ENCODE measurements around the gene MTHFD2. TPM values are rescaled to one million over a fixed set of nuclear protein-coding genes. Genes with fewer than 3 reads are reported as not detected.
A peak's percentile ranks its signal among the peaks of the same experiment; 100 is the strongest.

The MTHFD2 gene
- total RNA-seq, 1 donor from 2014 or later = 31.7 TPM

DNA sequence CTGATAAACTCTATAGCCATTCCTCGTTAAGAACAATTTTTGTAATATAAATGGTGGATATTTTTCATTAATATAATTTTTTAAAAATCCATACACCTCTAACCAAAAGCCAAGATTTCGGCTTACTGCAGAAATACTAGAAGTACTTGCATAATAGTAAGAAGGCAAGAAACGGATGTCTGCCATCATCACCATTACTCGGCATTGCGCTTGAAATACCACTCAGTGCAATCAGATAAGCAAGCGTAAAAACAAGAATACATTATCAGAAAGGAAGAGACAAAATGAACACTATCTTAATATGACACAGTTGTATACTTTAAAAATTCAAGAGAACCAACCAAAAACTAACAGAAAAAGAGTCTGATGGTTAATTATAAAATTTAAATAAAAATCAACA lies 35.5 kb upstream of the MTHFD2 start:
- no peaks in the 10 kb centered on the region for H3K4me1 ChIP-seq
- no peaks in the 10 kb centered on the region for H3K27me3 ChIP-seq
- no peak overlapping the region for H3K4me3 ChIP-seq
- no peak for TF ChIP-seq CTCF (IDR thresholded peaks at IDR 0.05)
- no peak overlapping the region for H3K27ac ChIP-seq
- peaks cover 79 to 80% of the 10 kb centered on the region in 2 donors for H3K36me3 ChIP-seq
- DNase-seq (ENCODE audit: low spot score in 2 of 2) = no peak
- no peaks in the 10 kb centered on the region for H3K9me3 ChIP-seq
- intact Hi-C loops (cut with DNase I) = no loop called here

- Histone ChIP-seq H3K4me3 (no peak overlapping the region), H3K27ac (no peak overlapping the region), H3K27me3 (no peaks in the 10 kb centered on the region), H3K9me3 (no peaks in the 10 kb centered on the region), H3K36me3 (peaks cover 79 to 81% of the 10 kb centered on the region in 2 donors), H3K4me1 (no peaks in the 10 kb centered on the region)
- TF ChIP-seq CTCF (IDR thresholded peaks at IDR 0.05) = no peak
- no peak for DNase-seq (ENCODE audit: low spot score in 2 of 2)
- intact Hi-C loops (cut with DNase I) = no loop called here
Measured at GRCh38 chr2:74164761-74165160, 33.7 kb upstream of the MTHFD2 start.

GRCh38 chr2:74168739-74169138 lies 29.7 kb upstream of the MTHFD2 start:
- DNase-seq (ENCODE audit: low spot score in 2 of 2) = no peak
- Histone ChIP-seq H3K27me3 (no peaks in the 10 kb centered on the region), H3K36me3 (peaks cover 75 to 83% of the 10 kb centered on the region in 2 donors), H3K4me1 (peaks cover 0 to 5% of the 10 kb centered on the region in 2 donors), H3K9me3 (no peaks in the 10 kb centered on the region), H3K4me3 (no peak overlapping the region), H3K27ac (no peak overlapping the region)
- intact Hi-C loops (cut with DNase I) = no loop called here
- no peak for TF ChIP-seq CTCF (IDR thresholded peaks at IDR 0.05)

- H3K36me3 ChIP-seq = peaks cover 19 to 31% of the 10 kb centered on the region in 2 donors
- H3K27me3 ChIP-seq = no peaks in the 10 kb centered on the region
- intact Hi-C loops (cut with DNase I) = loop anchor here (5.0 kb wide), 1 partner anchor 87 kb away; no protein-coding TSS in a partner anchor
- no peaks in the 10 kb centered on the region for H3K9me3 ChIP-seq
- H3K27ac ChIP-seq = no peak overlapping the region
- H3K4me3 ChIP-seq = no peak overlapping the region
- DNase-seq (ENCODE audit: low spot score in 2 of 2) = no peak
- peaks cover 0 to 31% of the 10 kb centered on the region in 2 donors for H3K4me1 ChIP-seq
- TF ChIP-seq CTCF (IDR thresholded peaks at IDR 0.05) = no peak
Measured at GRCh38 chr2:74174909-74175308, 23.5 kb upstream of the MTHFD2 start.

DNA sequence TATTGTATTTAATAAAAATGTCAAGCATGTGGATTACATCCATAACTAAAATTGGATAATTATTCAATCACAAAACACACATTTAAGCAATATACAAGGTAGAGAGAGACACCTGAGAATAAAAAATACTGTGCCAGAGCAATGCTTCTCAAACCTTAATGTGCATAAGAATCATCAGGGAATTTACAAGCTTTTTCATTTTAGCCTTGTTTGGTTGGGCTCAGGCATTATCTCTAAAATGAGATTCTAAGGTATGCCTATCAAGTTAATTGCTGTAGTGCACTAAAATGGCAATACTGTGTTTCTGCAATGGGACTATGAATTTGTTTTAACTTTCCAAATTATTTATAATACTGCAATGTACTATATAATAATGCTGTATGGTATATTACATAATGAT lies 20.7 kb upstream of the MTHFD2 start:
- intact Hi-C loops (cut with DNase I) = loop anchor here (1.0 to 5.0 kb wide), 3 partner anchors 29 to 349 kb away; partner anchors contain the start of gene STAMBP
- TF ChIP-seq CTCF (IDR thresholded peaks at IDR 0.05) = no peak

More for the DNA sequence above, 20.7 kb upstream of the MTHFD2 start:
- DNase-seq (ENCODE audit: low spot score in 2 of 2) = no peak
- H3K27ac ChIP-seq = peak overlapping the region; percentile 88 to 98
- peaks cover 0 to 5% of the 10 kb centered on the region in 2 donors for H3K36me3 ChIP-seq
- peaks cover 0 to 28% of the 10 kb centered on the region in 2 donors for H3K4me1 ChIP-seq
- H3K4me3 ChIP-seq = peak overlapping the region; percentile 76 to 100
- no peaks in the 10 kb centered on the region for H3K9me3 ChIP-seq
- no peaks in the 10 kb centered on the region for H3K27me3 ChIP-seq

All from ascending aorta (tissue), 2 donors.